Neural progenitor cell (in vitro differentiated cells): Measurements from ENCODE around the gene TIAM2. TPM values are rescaled to one million over a fixed set of nuclear protein-coding genes. Genes with fewer than 3 reads are reported as not detected.

Experiments
- DNase-seq: peaks from one replicate; pipeline ENCODE4 v3.0.0-alpha.2; 2016; ENCODE audit warnings: low spot score
- H2AFZ ChIP-seq: fragments of 200-600 bp; sonication (generic); replicated peaks from 2 replicates; pipeline ENCODE4 v1.6.1; 2016; ENCODE audit warnings: antibody characterized with exemption
- H3F3A ChIP-seq: fragments of 200-600 bp; sonication (generic); 2 replicates; pipeline ENCODE4 v1.6.1; 2016; ENCODE audit warnings: antibody characterized with exemption, low read depth
- H3K27ac ChIP-seq: fragments of 200-600 bp; sonication (generic); 2 replicates; pipeline ENCODE4 v1.5.1; 2016; ENCODE audit warnings: mild to moderate bottlenecking
- H3K27me3 ChIP-seq: fragments of 200-600 bp; sonication (generic); 2 replicates; pipeline ENCODE4 v1.6.1; 2016; ENCODE audit warnings: mild to moderate bottlenecking, moderate library complexity
- H3K36me3 ChIP-seq: fragments of 200-600 bp; sonication (generic); 2 replicates; pipeline ENCODE4 v1.5.1; 2016
- H3K4me1 ChIP-seq: fragments of 200-600 bp; sonication (generic); 2 replicates; pipeline ENCODE4 v1.6.1; 2016; ENCODE audit warnings: mixed run types
- H3K4me2 ChIP-seq: fragments of 200-600 bp; sonication (generic); 2 replicates; pipeline ENCODE4 v1.6.1; 2016
- H3K4me3 ChIP-seq: fragments of 200-600 bp; sonication (generic); 2 replicates; pipeline ENCODE4 v1.5.1; 2016
- H3K79me2 ChIP-seq: fragments of 200-600 bp; sonication (generic); 2 replicates; pipeline ENCODE4 v1.6.1; 2016; ENCODE audit warnings: low read depth
- H3K9ac ChIP-seq: fragments of 200-600 bp; sonication (generic); 2 replicates; pipeline ENCODE4 v1.6.1; 2016
- H3K9me3 ChIP-seq: fragments of 200-600 bp; sonication (generic); 2 replicates; pipeline ENCODE4 v1.5.1; 2016; ENCODE audit warnings: low read depth
- H4K20me1 ChIP-seq: fragments of 200-600 bp; sonication (generic); 2 replicates; pipeline ENCODE4 v1.6.1; 2016; ENCODE audit warnings: low read depth
- H3K27ac Mint-ChIP-seq: 3 replicates; pipeline ENCODE4 v1.8.0; 2021; ENCODE audit warnings: mixed read lengths
- H3K27me3 Mint-ChIP-seq: 2 replicates; pipeline ENCODE4 v1.8.0; 2022; ENCODE audit warnings: low read depth, mild to moderate bottlenecking, inconsistent platforms, moderate library complexity, mixed read lengths; ENCODE audit not compliant: insufficient read depth
- H3K36me3 Mint-ChIP-seq: 3 replicates; pipeline ENCODE4 v1.8.0; 2021; ENCODE audit warnings: mixed read lengths
- H3K4me1 Mint-ChIP-seq: 3 replicates; pipeline ENCODE4 v1.8.0; 2021; ENCODE audit warnings: mixed read lengths
- H3K4me3 Mint-ChIP-seq: 3 replicates; pipeline ENCODE4 v1.8.0; 2021; ENCODE audit warnings: mild to moderate bottlenecking, moderate library complexity, mixed read lengths
- H3K9me3 Mint-ChIP-seq: 3 replicates; pipeline ENCODE4 v1.8.0; 2020; ENCODE audit warnings: mixed read lengths
- CTCF ChIP-seq: fragments of 200-600 bp; sonication (generic); IDR thresholded peaks from 2 replicates; pipeline ENCODE4 v1.5.1; 2017; ENCODE audit warnings: antibody characterized with exemption, mild to moderate bottlenecking
- EZH2 ChIP-seq: fragments of 200-600 bp; sonication (generic); IDR thresholded peaks from 2 replicates; pipeline ENCODE4 v1.6.1; 2017; ENCODE audit warnings: antibody characterized with exemption, mild to moderate bottlenecking, moderate library complexity
- EZH2phosphoT487 ChIP-seq: fragments of 200-600 bp; sonication (generic); IDR thresholded peaks from 2 replicates; pipeline ENCODE4 v1.6.1; 2017; ENCODE audit warnings: antibody characterized with exemption
- total RNA-seq: library from RNA; depleted of rRNA; stranded (reverse); fragments of >200 nt; gene quantifications from 2 replicates; pipeline ENCODE4 v1.2.3, GENCODE V29; 2015; ENCODE audit warnings: low replicate concordance

TIAM2 gene
- total RNA-seq, 1 donor from 2014 or later = 22.8 TPM

DNA sequence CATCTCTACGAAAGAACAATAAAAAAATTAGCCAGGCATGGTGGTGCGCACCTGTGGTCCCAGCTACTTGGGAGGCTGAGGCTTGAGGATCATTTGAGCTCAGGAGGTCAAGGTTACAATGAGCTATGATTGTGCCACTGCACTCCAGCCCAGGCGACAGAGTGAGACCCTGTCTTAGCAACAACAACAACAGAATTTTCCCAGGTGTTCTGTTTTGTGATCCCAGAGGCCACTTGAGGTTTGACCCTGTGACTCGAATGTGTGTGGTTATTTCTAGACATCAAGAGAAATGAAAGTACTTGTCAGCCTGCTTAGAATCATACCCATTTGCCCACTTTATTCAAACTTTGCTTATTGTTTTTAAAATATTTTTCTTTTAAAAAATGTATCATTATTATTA, 151.1 kb downstream of the TIAM2 start:
- Histone ChIP-seq H3F3A (no peaks in the 10 kb centered on the region), H3K9me3 (no peaks in the 10 kb centered on the region), H4K20me1 (peaks cover 4% of the 10 kb centered on the region), H2AFZ (no peak overlapping the region), H3K4me1 (peaks cover 19% of the 10 kb centered on the region), H3K27me3 (no peaks in the 10 kb centered on the region), H3K79me2 (no peaks in the 10 kb centered on the region), H3K9ac (no peak overlapping the region), H3K27ac (no peak overlapping the region), H3K36me3 (no peaks in the 10 kb centered on the region), H3K4me2 (no peak overlapping the region), H3K4me3 (no peak overlapping the region)
- H3K4me3 Mint-ChIP-seq = no peak overlapping the region
- no peak overlapping the region for H3K27ac Mint-ChIP-seq
- no peaks in the 10 kb centered on the region for H3K27me3 Mint-ChIP-seq
- peaks cover 21% of the 10 kb centered on the region for H3K36me3 Mint-ChIP-seq
- H3K4me1 Mint-ChIP-seq = peaks cover 40% of the 10 kb centered on the region
- TF ChIP-seq EZH2 (no peak), EZH2phosphoT487 (no peak), CTCF (no peak)
- DNase-seq = no peak
- H3K9me3 Mint-ChIP-seq = no peaks in the 10 kb centered on the region

DNA sequence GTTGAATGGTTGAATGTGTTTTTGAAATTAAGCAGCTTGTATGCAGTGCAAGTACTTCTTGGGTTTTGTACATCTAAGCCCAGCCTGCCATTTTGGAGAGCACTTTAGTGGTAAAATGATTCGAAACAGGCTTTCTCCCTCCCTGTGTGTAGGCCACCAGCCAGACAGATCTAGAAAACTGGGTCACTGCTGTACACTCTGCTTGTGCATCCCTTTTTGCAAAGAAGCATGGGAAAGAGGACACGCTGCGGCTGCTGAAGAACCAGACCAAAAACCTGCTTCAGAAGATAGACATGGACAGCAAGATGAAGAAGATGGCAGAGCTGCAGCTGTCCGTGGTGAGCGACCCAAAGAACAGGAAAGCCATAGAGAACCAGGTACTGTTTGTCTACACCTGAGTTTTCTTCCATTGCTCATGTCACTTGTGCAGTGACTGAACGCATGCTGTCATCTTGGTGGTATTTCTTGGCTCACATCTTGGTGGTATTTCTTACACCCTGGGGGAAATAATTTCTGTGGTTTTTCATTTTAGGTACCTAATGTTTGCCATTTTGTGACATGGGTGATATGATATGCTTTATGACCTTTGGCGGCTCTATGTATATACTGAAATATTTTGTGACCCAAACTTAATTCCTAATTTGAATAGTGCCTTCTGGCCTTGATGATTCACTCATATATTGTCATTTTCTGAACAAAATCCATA, 153.0 kb downstream of the TIAM2 start:
- no peaks in the 10 kb centered on the region for H3K79me2 ChIP-seq
- Mint-ChIP-seq H3K36me3 (peaks cover 23% of the 10 kb centered on the region), H3K4me1 (peaks cover 37% of the 10 kb centered on the region), H3K4me3 (no peak overlapping the region), H3K27ac (peak overlapping the region; percentile 15), H3K9me3 (no peaks in the 10 kb centered on the region), H3K27me3 (no peaks in the 10 kb centered on the region)
- DNase-seq = no peak
- H3K27ac ChIP-seq = no peak overlapping the region
- no peak overlapping the region for H3K9ac ChIP-seq
- no peak overlapping the region for H2AFZ ChIP-seq
- no peaks in the 10 kb centered on the region for H3K36me3 ChIP-seq
- H3K9me3 ChIP-seq = no peaks in the 10 kb centered on the region
- peaks cover 4% of the 10 kb centered on the region for H3F3A ChIP-seq
- H4K20me1 ChIP-seq = peaks cover 3% of the 10 kb centered on the region
- peaks cover 18% of the 10 kb centered on the region for H3K4me1 ChIP-seq
- no peaks in the 10 kb centered on the region for H3K27me3 ChIP-seq
- no peak overlapping the region for H3K4me2 ChIP-seq
- no peak for TF ChIP-seq EZH2phosphoT487
- no peak for TF ChIP-seq CTCF
- TF ChIP-seq EZH2 = no peak
- H3K4me3 ChIP-seq = no peak overlapping the region

DNA sequence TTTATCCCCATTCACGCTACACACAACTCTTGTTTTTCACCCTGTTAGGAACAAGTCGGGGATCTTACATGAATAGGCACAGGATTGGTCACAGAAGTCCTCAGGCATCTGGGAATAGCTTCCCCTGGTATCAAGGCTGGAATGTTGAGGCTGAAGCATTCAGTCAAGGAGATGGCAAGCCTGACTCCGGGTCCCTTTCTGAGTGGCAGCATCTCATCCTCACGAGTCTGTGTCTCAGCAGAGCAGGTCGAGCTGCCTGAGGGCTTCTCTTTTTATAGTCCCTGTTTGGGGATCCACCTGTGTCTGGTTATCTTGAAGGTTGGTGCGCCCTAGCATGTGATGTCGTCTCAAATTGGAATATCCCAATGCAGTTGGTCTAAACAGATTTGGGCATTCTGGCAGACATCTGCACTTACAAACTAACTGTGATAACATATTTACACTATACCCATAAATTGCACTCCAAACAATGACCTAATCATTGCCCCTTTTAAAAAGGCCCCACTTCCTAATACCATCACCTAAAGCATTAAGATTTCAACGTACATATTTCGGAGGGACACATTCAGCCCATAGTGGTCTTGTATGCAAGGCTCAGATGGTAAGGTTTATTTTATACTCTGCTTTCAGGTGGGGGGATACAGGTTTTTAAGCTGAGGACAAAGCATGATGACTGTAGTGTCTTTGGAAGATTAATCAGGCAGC, 156.0 kb downstream of the TIAM2 start:
- no peaks in the 10 kb centered on the region for H3K9me3 ChIP-seq
- H3K4me2 ChIP-seq = no peak overlapping the region
- no peak for DNase-seq
- Mint-ChIP-seq H3K27ac (no peak overlapping the region), H3K4me3 (no peak overlapping the region), H3K9me3 (no peaks in the 10 kb centered on the region), H3K4me1 (peaks cover 36% of the 10 kb centered on the region), H3K27me3 (no peaks in the 10 kb centered on the region), H3K36me3 (peaks cover 15% of the 10 kb centered on the region)
- no peaks in the 10 kb centered on the region for H3K27me3 ChIP-seq
- H3K9ac ChIP-seq = no peak overlapping the region
- H3F3A ChIP-seq = peaks cover 4% of the 10 kb centered on the region
- TF ChIP-seq CTCF (no peak), EZH2phosphoT487 (no peak), EZH2 (no peak)
- no peak overlapping the region for H2AFZ ChIP-seq
- no peaks in the 10 kb centered on the region for H3K79me2 ChIP-seq
- H3K4me3 ChIP-seq = no peak overlapping the region
- H3K4me1 ChIP-seq = peaks cover 11% of the 10 kb centered on the region
- no peaks in the 10 kb centered on the region for H3K36me3 ChIP-seq
- H4K20me1 ChIP-seq = no peaks in the 10 kb centered on the region
- H3K27ac ChIP-seq = no peak overlapping the region
